GM21529 (cell line): Measurements from ENCODE around the gene COG3.
"Not testable (repeated sequence)": the region's sequence is repeated elsewhere in the genome, so short reads cannot be mapped to it uniquely, and the experiment has no call there.

Source experiments
- ATAC-seq: cut with Tn5 transposase; IDR thresholded peaks from one replicate; pipeline ENCODE4 v1.9.1; 2021; ENCODE audit not compliant: unreplicated experiment

The COG3 gene, protein sequence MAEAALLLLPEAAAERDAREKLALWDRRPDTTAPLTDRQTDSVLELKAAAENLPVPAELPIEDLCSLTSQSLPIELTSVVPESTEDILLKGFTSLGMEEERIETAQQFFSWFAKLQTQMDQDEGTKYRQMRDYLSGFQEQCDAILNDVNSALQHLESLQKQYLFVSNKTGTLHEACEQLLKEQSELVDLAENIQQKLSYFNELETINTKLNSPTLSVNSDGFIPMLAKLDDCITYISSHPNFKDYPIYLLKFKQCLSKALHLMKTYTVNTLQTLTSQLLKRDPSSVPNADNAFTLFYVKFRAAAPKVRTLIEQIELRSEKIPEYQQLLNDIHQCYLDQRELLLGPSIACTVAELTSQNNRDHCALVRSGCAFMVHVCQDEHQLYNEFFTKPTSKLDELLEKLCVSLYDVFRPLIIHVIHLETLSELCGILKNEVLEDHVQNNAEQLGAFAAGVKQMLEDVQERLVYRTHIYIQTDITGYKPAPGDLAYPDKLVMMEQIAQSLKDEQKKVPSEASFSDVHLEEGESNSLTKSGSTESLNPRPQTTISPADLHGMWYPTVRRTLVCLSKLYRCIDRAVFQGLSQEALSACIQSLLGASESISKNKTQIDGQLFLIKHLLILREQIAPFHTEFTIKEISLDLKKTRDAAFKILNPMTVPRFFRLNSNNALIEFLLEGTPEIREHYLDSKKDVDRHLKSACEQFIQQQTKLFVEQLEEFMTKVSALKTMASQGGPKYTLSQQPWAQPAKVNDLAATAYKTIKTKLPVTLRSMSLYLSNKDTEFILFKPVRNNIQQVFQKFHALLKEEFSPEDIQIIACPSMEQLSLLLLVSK

DNA sequence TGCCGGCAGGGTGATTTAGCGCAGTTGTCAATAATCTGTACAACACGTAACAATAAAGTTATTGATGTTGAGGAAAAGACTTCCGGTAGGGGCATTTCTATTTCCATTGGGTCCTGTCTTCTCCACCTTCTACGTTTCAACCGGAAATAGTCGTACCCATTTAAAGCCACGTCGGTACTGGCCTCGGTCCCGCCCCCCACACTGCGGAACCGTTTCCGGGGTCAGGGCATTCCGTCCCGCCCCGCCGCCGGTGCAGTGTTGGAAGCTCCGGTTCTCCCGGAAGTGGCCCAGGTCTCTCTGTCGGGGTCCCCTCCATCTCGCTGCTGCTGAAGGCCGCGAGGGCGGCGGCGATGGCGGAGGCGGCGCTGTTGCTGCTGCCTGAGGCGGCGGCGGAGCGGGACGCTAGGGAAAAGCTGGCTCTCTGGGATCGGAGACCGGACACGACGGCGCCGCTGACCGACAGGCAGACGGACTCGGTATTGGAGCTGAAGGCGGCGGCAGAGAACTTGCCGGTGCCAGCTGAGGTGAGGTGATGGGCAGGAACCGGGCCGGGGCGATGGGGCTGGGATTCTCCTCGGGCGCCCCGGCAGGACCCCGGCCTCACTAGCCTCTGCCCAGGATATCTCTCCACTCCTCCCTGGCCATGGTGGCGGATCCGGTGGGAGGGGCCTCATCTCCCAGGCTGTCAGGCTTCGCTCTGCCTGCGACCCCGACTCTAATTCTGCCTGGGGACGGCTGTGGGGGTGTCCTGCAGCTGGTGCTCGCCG, at the start of gene COG3:
TSS of gene COG3 (plus strand) at position 253 of the 767 bp plus-strand sequence. CDS start at position 351, 98 bp downstream.
- peak; percentile 93 for ATAC-seq

GRCh38 chr13:45415112-45415511, 49.6 kb upstream of the COG3 start:
- no peak for ATAC-seq

DNA sequence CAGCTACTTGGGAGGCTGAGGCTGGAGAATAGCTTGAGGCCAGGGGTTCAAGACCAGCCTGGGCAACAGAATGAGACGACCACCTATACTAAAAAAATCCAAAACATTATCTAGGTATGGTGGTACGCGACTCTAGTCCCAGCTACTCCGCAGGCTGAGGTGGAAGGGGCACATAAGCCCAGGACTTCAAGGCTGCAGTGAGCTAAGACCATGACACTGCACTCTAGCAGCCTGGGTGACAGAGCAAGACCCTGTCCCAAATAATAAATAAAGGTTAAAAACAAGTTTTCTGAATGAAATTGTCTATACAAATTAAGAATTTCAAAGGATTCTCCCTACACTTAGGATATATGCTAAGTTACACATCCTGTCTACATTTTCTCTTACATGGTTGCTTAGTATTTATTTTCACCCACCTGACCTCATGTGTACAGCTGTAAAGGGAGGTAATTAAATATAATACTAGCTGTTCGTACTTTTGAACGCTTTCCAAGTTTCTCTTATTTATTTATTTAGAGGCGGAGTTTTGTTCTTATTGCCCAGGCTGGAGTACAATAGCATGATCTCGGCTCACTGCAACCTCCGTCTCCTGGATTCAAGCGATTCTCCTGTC, 48.1 kb upstream of the COG3 start:
- ATAC-seq: no peak

DNA sequence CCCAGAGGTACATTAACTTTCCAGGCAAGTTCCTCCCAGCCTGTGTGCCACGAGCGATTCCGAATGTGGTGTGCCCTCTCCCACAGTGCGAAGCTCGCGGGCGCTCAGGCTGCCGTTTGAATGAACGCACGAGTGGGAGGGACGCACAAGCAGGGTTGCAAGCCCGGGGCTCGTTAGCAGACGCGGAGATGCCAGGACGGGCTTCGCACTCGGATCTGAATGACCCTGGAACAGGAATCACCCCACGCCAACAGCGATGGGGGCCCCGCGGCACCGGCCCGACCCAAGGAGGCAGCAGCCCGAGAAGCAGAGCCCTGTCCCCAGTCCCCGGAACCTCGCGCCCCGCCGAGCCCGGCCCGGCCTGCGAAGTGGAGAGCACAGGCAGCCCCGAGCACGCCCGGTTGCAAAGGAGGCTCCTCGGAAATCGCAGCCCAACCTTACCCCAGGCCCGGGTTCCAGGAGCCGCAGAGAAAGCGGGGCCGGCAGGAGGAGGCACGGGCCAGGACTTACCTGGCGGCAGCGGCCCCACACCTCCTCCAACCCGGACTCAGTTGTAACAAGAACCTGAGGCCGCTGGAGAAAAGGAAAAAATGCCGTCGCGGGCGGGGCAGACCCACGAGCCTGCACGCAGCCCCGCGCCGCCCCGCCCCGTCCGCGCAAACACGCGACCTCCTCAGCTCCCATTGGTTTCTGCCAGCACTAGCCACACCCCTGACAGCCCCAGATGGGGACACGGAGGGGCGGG, 46.8 kb upstream of the COG3 start, which contains the start of gene SLC25A30:
TSS of gene SLC25A30 (minus strand) at position 584 of the 745 bp plus-strand sequence. CDS start 6,948 bp downstream, outside the sequence.
- peak; percentile 94 for ATAC-seq

GRCh38 chr13:45419389-45419788, 45.4 kb upstream of the COG3 start:
- ATAC-seq: not testable (repeated sequence)

- no peak for ATAC-seq
Observed at GRCh38 chr13:45419945-45420344, 44.8 kb upstream of the COG3 start.

- no peak for ATAC-seq
Observed at GRCh38 chr13:45422731-45423292, 41.9 kb upstream of the COG3 start.

- ATAC-seq: not testable (repeated sequence)
Observed at GRCh38 chr13:45426056-45426841, 38.5 kb upstream of the COG3 start.

DNA sequence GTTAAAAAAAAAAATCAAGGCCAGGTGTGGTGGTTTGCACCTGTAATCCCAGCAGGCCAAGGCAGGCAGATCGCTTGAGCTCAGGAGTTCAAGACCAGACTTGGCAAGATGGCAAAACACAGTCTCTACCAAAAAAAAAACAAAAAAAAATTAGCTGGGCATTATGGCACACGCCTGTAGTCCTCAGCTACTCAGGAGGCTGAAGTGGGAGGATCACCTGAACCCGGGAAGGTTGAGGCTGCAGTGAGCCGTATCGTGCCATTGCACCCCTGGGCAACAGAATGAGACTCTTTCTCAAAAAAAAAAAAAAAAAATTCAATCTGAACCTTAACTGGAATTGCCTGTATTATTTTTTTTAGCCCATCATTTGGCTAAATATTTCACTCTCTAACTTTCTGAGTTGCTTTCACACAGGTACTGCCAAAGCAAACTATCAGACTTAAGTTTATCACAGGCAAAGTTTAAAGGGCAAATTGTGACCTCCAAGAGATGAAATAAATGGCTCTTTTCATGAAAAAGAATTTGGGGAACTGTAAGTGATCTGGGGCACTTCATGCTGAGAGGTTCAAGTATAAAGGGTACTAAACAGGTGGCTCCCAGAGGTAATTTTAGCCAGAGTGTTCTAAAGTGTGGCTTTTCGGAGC, 31.9 kb upstream of the COG3 start:
- ATAC-seq: no peak

- no peak for ATAC-seq
Observed at GRCh38 chr13:45433381-45433790, 31.4 kb upstream of the COG3 start.

- ATAC-seq: no peak
Observed at GRCh38 chr13:45434556-45435371, 30.0 kb upstream of the COG3 start.

GRCh38 chr13:45436332-45436731, 28.4 kb upstream of the COG3 start:
- ATAC-seq: no peak

- ATAC-seq: no peak
Observed at GRCh38 chr13:45436953-45437352, 27.8 kb upstream of the COG3 start.

DNA sequence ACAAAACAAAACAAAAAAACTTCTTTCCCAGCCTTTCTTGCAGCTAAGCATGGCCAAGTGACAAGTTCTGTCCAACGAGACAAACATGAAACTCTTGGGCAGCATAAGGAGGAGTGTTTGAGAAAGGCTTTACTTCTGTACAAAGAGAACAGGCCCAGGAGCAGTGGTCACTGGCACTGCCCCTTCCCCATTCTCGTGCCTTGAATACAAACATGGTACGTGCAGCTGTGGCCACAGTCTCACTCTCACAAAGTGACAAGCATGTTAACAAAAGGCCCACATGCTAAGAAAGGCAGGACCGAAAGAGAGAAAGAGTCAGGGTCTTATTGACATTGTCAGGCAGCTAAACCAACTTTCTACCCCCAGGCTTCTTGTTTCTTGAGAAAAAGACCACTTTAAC, 26.8 kb upstream of the COG3 start:
- no peak for ATAC-seq

GRCh38 chr13:45439008-45439407, 25.7 kb upstream of the COG3 start:
- ATAC-seq: no peak

GRCh38 chr13:45439781-45440462, 24.8 kb upstream of the COG3 start:
- ATAC-seq: no peak

GRCh38 chr13:45441633-45442032, 23.1 kb upstream of the COG3 start:
- ATAC-seq: peak; percentile 63
